ENCODE measurements around the gene NFKBIA.
"Not testable (repeated sequence)": the region's sequence is repeated elsewhere in the genome, so short reads cannot be mapped to it uniquely, and the experiment has no call there.

The NFKBIA gene

GRCh38 chr14:35407306-35407630, 2.7 kb upstream of the NFKBIA start:
- no peak for DNase-seq

GRCh38 chr14:35406506-35407305, 2.2 kb upstream of the NFKBIA start:
- DNase-seq, result peak in 3 of 6 experiments; percentile 10 to 42 (median 38)

GRCh38 chr14:35406090-35406489, 1.5 kb upstream of the NFKBIA start:
- DNase-seq, result no peak

GRCh38 chr14:35405304-35405996, 901 bp upstream of the NFKBIA start:
- peak in 1 of 6 experiments; percentile 25 for DNase-seq

- peak; percentile 91 to 98 (median 94) for DNase-seq
These were observed 723 bp downstream of the NFKBIA start for GRCh38 chr14:35403603-35404448.

GRCh38 chr14:35403114-35403602, 1.4 kb downstream of the NFKBIA start:
- DNase-seq, result peak in 4 of 6 experiments; percentile 35 to 54 (median 46)

GRCh38 chr14:35402323-35403113, 2.0 kb downstream of the NFKBIA start:
- peak; percentile 34 to 72 (median 43) for DNase-seq

GRCh38 chr14:35401422-35402265, 2.9 kb downstream of the NFKBIA start:
- peak in 2 of 6 experiments; percentile 7 to 32 for DNase-seq

- DNase-seq, result peak in 5 of 6 experiments; percentile 9 to 47 (median 38)
These were observed 3.7 kb downstream of the NFKBIA start for GRCh38 chr14:35400648-35401421.

GRCh38 chr14:35399083-35399937, 5.2 kb downstream of the NFKBIA start:
- DNase-seq, result peak in 2 of 6 experiments; percentile 8

GRCh38 chr14:35398071-35398584, 6.4 kb downstream of the NFKBIA start:
- DNase-seq, result no peak

GRCh38 chr14:35396610-35397009, 7.9 kb downstream of the NFKBIA start:
- DNase-seq, result not testable (repeated sequence)

GRCh38 chr14:35395283-35395682, 9.3 kb downstream of the NFKBIA start:
- DNase-seq, result no peak

GRCh38 chr14:35394326-35395013, 10.1 kb downstream of the NFKBIA start:
- DNase-seq, result no peak

- no peak for DNase-seq
These were observed 10.7 kb downstream of the NFKBIA start for GRCh38 chr14:35393826-35394225.

GRCh38 chr14:35392103-35392502, 12.4 kb downstream of the NFKBIA start:
- no peak for DNase-seq

- DNase-seq, result no peak
These were observed 13.2 kb downstream of the NFKBIA start for GRCh38 chr14:35391388-35391710.

- DNase-seq, result no peak
These were observed 13.8 kb downstream of the NFKBIA start for GRCh38 chr14:35390577-35391387.
